ENCODE results near the gene OR2T11.

DNA sequence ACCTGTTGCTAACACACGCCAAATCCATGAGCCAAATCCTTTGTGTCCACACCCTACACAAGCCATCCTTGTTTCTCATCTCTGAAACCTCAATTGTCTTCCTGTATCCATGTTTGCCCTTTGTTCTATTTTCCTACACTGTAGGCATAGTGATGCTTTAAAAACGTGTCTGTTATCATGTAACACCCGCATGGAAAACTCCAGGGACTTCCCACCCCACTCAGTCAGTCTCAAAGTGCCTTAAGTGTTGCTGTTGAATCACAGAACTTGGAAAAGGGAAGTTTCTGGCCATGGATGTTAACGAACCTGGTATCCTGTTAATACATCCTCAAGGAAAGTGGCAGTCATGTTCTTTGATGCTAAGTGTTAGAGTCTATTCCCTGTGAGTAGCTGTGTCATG is 9.7 kb downstream of the OR2T11 start:
- TF ChIP-seq, protein P1, sequence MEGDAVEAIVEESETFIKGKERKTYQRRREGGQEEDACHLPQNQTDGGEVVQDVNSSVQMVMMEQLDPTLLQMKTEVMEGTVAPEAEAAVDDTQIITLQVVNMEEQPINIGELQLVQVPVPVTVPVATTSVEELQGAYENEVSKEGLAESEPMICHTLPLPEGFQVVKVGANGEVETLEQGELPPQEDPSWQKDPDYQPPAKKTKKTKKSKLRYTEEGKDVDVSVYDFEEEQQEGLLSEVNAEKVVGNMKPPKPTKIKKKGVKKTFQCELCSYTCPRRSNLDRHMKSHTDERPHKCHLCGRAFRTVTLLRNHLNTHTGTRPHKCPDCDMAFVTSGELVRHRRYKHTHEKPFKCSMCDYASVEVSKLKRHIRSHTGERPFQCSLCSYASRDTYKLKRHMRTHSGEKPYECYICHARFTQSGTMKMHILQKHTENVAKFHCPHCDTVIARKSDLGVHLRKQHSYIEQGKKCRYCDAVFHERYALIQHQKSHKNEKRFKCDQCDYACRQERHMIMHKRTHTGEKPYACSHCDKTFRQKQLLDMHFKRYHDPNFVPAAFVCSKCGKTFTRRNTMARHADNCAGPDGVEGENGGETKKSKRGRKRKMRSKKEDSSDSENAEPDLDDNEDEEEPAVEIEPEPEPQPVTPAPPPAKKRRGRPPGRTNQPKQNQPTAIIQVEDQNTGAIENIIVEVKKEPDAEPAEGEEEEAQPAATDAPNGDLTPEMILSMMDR (IDR thresholded peaks at IDR 0.05) = no peak
- no peak for TF ChIP-seq POLR2A (IDR thresholded peaks at IDR 0.05)

Data from heart left ventricle (tissue), 13 donors.